Measurements from ENCODE around the gene C5orf63. TPM values are rescaled to one million over a fixed set of nuclear protein-coding genes. Genes with fewer than 3 reads are reported as not detected.

The C5orf63 gene
- total RNA-seq, 1 experiment from 2014 or later, result 1.2 TPM

DNA sequence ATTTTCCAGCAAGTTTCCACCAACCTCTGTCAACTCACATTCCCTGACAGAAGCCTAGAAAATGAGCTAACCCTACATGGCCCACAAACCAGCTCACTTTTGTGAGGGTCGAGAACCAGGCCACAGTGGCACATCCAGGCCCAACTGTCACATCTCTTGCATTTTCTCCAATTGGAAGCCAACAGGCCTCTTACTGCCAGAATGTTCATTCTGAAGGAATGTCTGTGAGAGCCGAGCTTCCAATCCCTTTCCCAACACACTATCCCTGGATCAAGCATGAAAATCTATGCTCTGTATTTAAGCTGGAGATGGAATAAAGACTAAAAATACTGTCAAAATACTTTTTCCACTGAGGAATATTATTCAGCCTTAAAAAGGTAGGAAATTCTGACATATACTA lies 62.9 kb downstream of the C5orf63 start:
- TF ChIP-seq, protein P1, sequence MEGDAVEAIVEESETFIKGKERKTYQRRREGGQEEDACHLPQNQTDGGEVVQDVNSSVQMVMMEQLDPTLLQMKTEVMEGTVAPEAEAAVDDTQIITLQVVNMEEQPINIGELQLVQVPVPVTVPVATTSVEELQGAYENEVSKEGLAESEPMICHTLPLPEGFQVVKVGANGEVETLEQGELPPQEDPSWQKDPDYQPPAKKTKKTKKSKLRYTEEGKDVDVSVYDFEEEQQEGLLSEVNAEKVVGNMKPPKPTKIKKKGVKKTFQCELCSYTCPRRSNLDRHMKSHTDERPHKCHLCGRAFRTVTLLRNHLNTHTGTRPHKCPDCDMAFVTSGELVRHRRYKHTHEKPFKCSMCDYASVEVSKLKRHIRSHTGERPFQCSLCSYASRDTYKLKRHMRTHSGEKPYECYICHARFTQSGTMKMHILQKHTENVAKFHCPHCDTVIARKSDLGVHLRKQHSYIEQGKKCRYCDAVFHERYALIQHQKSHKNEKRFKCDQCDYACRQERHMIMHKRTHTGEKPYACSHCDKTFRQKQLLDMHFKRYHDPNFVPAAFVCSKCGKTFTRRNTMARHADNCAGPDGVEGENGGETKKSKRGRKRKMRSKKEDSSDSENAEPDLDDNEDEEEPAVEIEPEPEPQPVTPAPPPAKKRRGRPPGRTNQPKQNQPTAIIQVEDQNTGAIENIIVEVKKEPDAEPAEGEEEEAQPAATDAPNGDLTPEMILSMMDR (conservative IDR thresholded peaks at IDR 0.05), result no peak
- Histone ChIP-seq H3K14ac (ENCODE audit: insufficient read depth, low read length) (no peak overlapping the region), H3K18ac (ENCODE audit: insufficient read length, low read depth, low read length) (no peak overlapping the region), H2BK12ac (ENCODE audit: insufficient read length, low read depth, low read length) (no peak overlapping the region), H3K23ac (ENCODE audit: insufficient read length, low read depth, low read length) (no peak overlapping the region), H3K4ac (ENCODE audit: low read depth, low read length) (no peak overlapping the region), H3K56ac (ENCODE audit: insufficient read length, low read depth, low read length) (no peak overlapping the region), H2BK15ac (ENCODE audit: low read depth, low read length) (no peak overlapping the region), H3K27ac (ENCODE audit: insufficient read length, low read depth, low read length) (no peak overlapping the region), H4K20me1 (ENCODE audit: control insufficient read depth, insufficient read depth, insufficient read length) (no peaks in the 10 kb centered on the region), H2AK5ac (ENCODE audit: insufficient read length, low read length) (no peak overlapping the region), H3K27me3 (ENCODE audit: insufficient read depth, low read length) (no peaks in the 10 kb centered on the region), H3K9ac (ENCODE audit: extremely low read depth, insufficient read length, low read length) (no peak overlapping the region), H3K4me1 (ENCODE audit: insufficient read depth, low read length) (no peaks in the 10 kb centered on the region), H4K91ac (ENCODE audit: insufficient read length, low read depth, low read length) (no peak overlapping the region), H4K8ac (replicated peaks; ENCODE audit: insufficient read length, low read depth, low read length) (no peak overlapping the region), H3K9me3 (ENCODE audit: control insufficient read depth, low read depth, low read length) (no peaks in the 10 kb centered on the region), H4K5ac (ENCODE audit: insufficient read length, low read depth, low read length) (no peak overlapping the region), H2BK20ac (ENCODE audit: low read depth, low read length, poor library complexity, severe bottlenecking) (no peak overlapping the region), H2BK120ac (ENCODE audit: low read depth, low read length, poor library complexity, severe bottlenecking) (no peak overlapping the region), H2BK5ac (ENCODE audit: insufficient read length, low read length) (no peak overlapping the region), H3K23me2 (ENCODE audit: insufficient read length, low read depth, low read length, poor library complexity, severe bottlenecking) (no peaks in the 10 kb centered on the region), H3K79me1 (ENCODE audit: insufficient read depth, low read depth, low read length, poor library complexity, severe bottlenecking) (peaks cover 3% of the 10 kb centered on the region), H3T11ph (ENCODE audit: low read length) (no peak overlapping the region), H2AFZ (ENCODE audit: low read length) (no peak overlapping the region), H3K79me2 (ENCODE audit: insufficient read depth, low read length) (no peaks in the 10 kb centered on the region), H3K4me2 (ENCODE audit: insufficient read depth, insufficient read length, low read length) (no peak overlapping the region)
- H3K27me3 Mint-ChIP-seq (ENCODE audit: low read depth), result no peaks in the 10 kb centered on the region
- no peak overlapping the region for H3K27ac Mint-ChIP-seq
- no peak for DNase-seq
- no peaks in the 10 kb centered on the region for H3K9me3 Mint-ChIP-seq
- no peak overlapping the region for H3K4me3 Mint-ChIP-seq
- no peaks in the 10 kb centered on the region for H3K36me3 Mint-ChIP-seq (ENCODE audit: insufficient read depth in 1 of 3, low read depth in 3 of 3)
- peaks cover 8% of the 10 kb centered on the region in 2 experiments for H3K4me1 Mint-ChIP-seq
- WGBS (ENCODE audit: extremely low coverage, insufficient read length, low lambda C conversion rate), result no CpG with 5 or more reads among the region's 2 CpGs

All from H9 (cell line).